Osteocyte (in vitro differentiated cells): ENCODE data around the gene FBN1. TPM values are rescaled to one million over a fixed set of nuclear protein-coding genes. Genes with fewer than 3 reads are reported as not detected.

Source experiments
- DNase-seq: peaks from one replicate; pipeline ENCODE4 v3.0.0; 2021; ENCODE audit warnings: mixed read lengths; ENCODE audit not compliant: unreplicated experiment; ENCODE audit errors: extremely low spot score
- H3K27ac Mint-ChIP-seq: one replicate; pipeline ENCODE4 v1.8.0; 2021; ENCODE audit warnings: mild to moderate bottlenecking, mixed read lengths; ENCODE audit not compliant: unreplicated experiment
- H3K27me3 Mint-ChIP-seq: one replicate; pipeline ENCODE4 v1.8.0; 2021; ENCODE audit warnings: mixed read lengths; ENCODE audit not compliant: unreplicated experiment
- H3K36me3 Mint-ChIP-seq: one replicate; pipeline ENCODE4 v1.8.0; 2021; ENCODE audit warnings: mixed read lengths; ENCODE audit not compliant: unreplicated experiment
- H3K4me1 Mint-ChIP-seq: one replicate; pipeline ENCODE4 v1.8.0; 2021; ENCODE audit warnings: mixed read lengths; ENCODE audit not compliant: unreplicated experiment
- H3K4me3 Mint-ChIP-seq: one replicate; pipeline ENCODE4 v1.8.0; 2021; ENCODE audit warnings: mild to moderate bottlenecking, moderate library complexity, mixed read lengths; ENCODE audit not compliant: unreplicated experiment
- H3K9me3 Mint-ChIP-seq: one replicate; pipeline ENCODE4 v1.8.0; 2021; ENCODE audit warnings: mixed read lengths; ENCODE audit not compliant: unreplicated experiment
- CTCF ChIP-seq: fragments of 200-600 bp; sonication (generic); IDR thresholded peaks from 2 replicates; pipeline ENCODE4 v1.5.0; 2021; ENCODE audit warnings: antibody characterized with exemption, mild to moderate bottlenecking, moderate library complexity
- total RNA-seq: library from RNA; stranded (reverse); gene quantifications from 2 replicates; pipeline ENCODE4 v1.2.1, GENCODE V29; 2021

The FBN1 gene
- total RNA-seq, 1 donor from 2014 or later: 1,012 TPM

DNA sequence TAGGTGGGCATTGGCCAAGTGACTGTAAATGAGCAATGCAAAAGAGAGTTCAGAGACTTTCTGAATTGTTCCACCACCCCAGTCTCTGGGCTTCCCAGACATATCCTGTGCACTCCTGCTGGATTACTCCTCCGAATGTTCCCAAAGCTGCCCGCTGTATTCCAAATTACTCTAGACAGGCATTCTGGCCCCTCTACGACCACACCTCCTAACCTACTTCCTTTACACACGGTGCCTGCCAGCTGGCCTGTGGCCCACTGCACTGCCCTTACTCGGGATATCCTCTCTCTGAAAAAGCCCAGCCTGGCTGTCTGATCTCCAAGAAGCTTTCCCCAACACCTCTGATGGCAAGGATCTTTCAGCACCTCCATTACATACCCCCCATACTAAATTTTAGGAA is 247.7 kb downstream of the FBN1 start:
- Mint-ChIP-seq H3K9me3 (no peaks in the 10 kb centered on the region), H3K4me3 (no peak overlapping the region), H3K27ac (no peak overlapping the region), H3K36me3 (no peaks in the 10 kb centered on the region), H3K4me1 (peaks cover 60% of the 10 kb centered on the region), H3K27me3 (no peaks in the 10 kb centered on the region)
- no peak for TF ChIP-seq CTCF
- DNase-seq: no peak

- peak overlapping the region; percentile 81 for H3K27ac Mint-ChIP-seq
- TF ChIP-seq CTCF: no peak
These were observed 249.5 kb downstream of the FBN1 start for GRCh38 chr15:48396020-48396419.

GRCh38 chr15:48395521-48396011 is 249.9 kb downstream of the FBN1 start:
- Mint-ChIP-seq H3K27ac (peak overlapping the region; percentile 81), H3K27me3 (no peaks in the 10 kb centered on the region), H3K9me3 (no peaks in the 10 kb centered on the region), H3K4me3 (peak overlapping the region; percentile 10), H3K4me1 (peaks cover 70% of the 10 kb centered on the region), H3K36me3 (no peaks in the 10 kb centered on the region)
- DNase-seq: peak; percentile 84
- no peak for TF ChIP-seq CTCF

More at GRCh38 chr15:48396020-48396419, 249.5 kb downstream of the FBN1 start:
- DNase-seq: peak; percentile 36
- no peaks in the 10 kb centered on the region for H3K9me3 Mint-ChIP-seq
- peaks cover 66% of the 10 kb centered on the region for H3K4me1 Mint-ChIP-seq
- no peaks in the 10 kb centered on the region for H3K27me3 Mint-ChIP-seq
- no peaks in the 10 kb centered on the region for H3K36me3 Mint-ChIP-seq
- H3K4me3 Mint-ChIP-seq: no peak overlapping the region

DNA sequence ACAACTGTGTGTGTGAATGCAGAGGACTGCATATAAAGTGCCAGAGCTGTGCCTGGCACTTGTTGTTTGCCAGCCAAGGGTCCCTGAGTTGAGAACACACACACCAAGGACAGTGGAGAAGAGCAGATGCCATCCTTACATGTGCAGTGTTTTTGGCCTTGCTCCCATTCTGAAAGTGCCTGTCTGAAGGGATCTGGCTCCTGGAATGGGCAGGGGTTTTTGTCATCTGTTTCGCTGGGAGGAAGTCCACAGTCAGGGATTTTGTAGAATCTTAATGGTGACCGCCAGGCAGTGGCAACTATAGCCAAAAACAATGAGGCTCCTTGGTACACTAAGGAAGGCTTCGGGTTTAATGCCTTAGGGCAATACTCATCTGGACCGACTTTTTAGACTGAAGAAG is 250.5 kb downstream of the FBN1 start:
- no peak for TF ChIP-seq CTCF

DNA sequence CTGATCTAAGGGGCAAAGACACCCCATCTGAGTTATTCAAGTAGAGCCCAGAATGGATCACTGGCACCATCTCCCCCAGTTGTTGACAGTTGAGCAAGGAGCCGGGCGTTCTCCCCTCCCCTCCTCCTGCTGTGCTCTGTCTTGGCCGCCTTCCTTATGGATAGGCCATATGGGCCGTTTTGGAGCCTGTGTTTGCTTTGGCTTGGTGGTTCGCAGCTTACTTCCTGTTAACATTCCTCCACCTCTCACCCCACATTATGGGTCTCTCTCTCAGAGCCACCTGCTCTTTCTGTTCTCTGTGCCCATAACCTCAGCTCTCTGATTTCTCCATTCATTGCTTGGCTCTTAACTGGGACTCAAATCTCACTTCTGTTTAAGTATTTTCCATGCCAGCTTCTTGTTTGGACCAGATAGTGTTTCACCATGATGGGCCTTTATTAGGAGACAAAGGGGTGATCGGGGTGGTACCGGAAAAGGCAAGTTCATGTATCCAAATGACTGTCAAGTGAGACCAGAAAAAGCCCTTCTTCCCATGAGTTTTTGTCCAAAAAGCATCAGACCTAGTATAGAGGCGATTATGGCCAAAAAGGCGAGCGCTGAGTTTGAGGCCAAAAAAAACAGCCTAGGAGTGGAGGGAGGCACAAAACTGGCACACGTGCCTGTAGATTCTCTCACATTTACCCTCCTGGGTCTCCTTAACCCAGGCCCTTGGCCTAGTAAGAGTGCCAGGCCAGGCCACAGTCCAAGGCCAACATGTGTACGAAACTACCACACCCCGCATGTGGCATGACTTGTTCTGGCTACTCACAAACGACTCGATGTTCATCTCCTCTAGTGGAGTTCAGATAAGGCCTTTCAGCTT is 251.6 kb downstream of the FBN1 start:
- Mint-ChIP-seq H3K27me3 (no peaks in the 10 kb centered on the region), H3K27ac (peak overlapping the region; percentile 81), H3K9me3 (no peaks in the 10 kb centered on the region), H3K4me1 (peaks cover 76% of the 10 kb centered on the region), H3K4me3 (no peak overlapping the region), H3K36me3 (no peaks in the 10 kb centered on the region)
- DNase-seq: peak; percentile 83
- no peak for TF ChIP-seq CTCF

More for the DNA sequence above, 250.5 kb downstream of the FBN1 start:
- Mint-ChIP-seq H3K27me3 (no peaks in the 10 kb centered on the region), H3K4me1 (peaks cover 69% of the 10 kb centered on the region), H3K27ac (peak overlapping the region; percentile 81), H3K9me3 (no peaks in the 10 kb centered on the region), H3K36me3 (no peaks in the 10 kb centered on the region), H3K4me3 (no peak overlapping the region)
- peak; percentile 34 for DNase-seq
